Measurements from ENCODE around the gene ANAPC4.

GRCh38 chr4:25413261-25413660 is 36.2 kb downstream of the ANAPC4 start:
- TF ChIP-seq CTCF (IDR thresholded peaks at IDR 0.05; ENCODE audit: low read depth, low read length) (no peak), MYC (IDR thresholded peaks at IDR 0.05; ENCODE audit: low read depth, low read length) (no peak), POLR2A (IDR thresholded peaks at IDR 0.05; ENCODE audit: extremely low read depth, insufficient read length) (no peak)
